ENCODE data around the gene TBC1D22A. TPM values are rescaled to one million over a fixed set of nuclear protein-coding genes. Genes with fewer than 3 reads are reported as not detected.

TBC1D22A gene
- total and polyA plus RNA-seq, 9 donors, result 12.5 to 25.6 (median 18.5) TPM

DNA sequence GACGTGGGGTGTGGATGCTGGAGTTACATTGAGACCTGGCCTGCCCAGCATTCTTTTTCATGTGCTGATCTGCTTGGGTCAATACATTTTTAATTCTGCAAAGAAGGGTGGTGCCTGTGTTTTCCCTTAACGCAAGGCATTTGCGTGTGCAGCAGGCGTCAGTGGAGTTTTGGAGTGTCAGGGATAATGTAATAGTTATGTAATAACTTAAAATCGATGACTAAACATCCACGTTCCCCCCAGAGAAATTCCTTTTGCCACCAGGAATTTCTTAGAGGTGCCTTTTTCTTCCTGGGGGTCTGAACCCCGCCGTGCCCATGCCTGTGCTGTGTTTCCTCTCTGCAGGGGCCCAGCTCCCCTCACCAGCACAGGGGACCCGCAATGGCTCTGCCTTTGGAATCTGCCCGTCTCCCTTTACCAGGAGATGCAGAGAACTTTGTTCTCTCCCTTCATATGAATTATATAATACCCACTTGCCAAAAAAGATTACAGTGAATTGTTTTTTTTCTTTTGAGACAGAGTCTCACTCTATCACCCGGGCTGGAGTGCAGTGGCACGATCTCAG lies 62.6 kb downstream of the TBC1D22A start:
- no peak for DNase-seq
- intact Hi-C loops (cut with DNase I), result no loop called here
- no peak overlapping the region for H3K27ac ChIP-seq
- TF ChIP-seq, protein P1, sequence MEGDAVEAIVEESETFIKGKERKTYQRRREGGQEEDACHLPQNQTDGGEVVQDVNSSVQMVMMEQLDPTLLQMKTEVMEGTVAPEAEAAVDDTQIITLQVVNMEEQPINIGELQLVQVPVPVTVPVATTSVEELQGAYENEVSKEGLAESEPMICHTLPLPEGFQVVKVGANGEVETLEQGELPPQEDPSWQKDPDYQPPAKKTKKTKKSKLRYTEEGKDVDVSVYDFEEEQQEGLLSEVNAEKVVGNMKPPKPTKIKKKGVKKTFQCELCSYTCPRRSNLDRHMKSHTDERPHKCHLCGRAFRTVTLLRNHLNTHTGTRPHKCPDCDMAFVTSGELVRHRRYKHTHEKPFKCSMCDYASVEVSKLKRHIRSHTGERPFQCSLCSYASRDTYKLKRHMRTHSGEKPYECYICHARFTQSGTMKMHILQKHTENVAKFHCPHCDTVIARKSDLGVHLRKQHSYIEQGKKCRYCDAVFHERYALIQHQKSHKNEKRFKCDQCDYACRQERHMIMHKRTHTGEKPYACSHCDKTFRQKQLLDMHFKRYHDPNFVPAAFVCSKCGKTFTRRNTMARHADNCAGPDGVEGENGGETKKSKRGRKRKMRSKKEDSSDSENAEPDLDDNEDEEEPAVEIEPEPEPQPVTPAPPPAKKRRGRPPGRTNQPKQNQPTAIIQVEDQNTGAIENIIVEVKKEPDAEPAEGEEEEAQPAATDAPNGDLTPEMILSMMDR (IDR thresholded peaks at IDR 0.05), result no peak
- TF ChIP-seq POLR2A (IDR thresholded peaks at IDR 0.05), result no peak
- no peak for TF ChIP-seq EP300 (IDR thresholded peaks at IDR 0.05)
- no peaks in the 10 kb centered on the region for H3K36me3 ChIP-seq
- H3K9me3 ChIP-seq, result no peaks in the 10 kb centered on the region
- no peaks in the 10 kb centered on the region for H3K27me3 ChIP-seq
- H3K4me1 ChIP-seq (ENCODE audit: insufficient read depth), result peaks cover 5% of the 10 kb centered on the region
- WGBS, 3 donors, result 89 to 91% (median 90%) methylated on average over 12 of the region's 12 CpGs
- no peak overlapping the region for H3K4me3 ChIP-seq

DNA sequence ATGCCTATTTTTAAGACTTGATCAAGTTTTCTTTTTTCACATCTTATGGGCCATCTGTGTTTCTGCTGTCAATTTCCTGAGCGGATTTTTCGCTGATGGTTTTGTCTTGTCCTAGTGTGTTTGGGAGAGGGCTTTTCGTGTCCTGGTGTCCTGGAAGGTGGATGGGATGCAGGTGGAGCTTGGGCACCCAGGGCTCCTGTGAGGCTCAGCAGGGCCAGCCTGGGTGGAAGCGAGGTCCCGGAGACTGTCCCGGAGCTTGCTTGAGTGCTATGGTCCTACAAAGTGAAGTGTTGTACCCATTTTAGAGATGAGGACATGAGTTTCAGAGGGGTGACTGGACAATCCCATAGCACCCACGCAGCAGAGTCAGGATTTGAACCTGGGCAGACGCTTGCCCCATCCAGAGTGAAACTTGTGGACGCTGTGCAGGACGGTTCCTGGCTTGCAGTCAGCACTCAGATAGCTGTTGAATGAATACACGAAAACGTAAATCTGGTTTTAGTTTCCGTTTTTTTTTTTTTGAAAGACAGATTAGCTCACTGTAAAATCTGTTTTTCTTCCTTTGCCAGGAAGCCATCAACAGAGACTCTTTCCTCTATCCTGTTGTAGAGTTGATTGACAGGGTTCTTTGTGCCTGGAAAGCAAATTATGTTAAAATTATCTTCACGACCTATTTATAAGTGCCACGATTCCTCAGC lies 64.1 kb downstream of the TBC1D22A start:
- Histone ChIP-seq H3K27ac (no peak overlapping the region), H3K4me1 (ENCODE audit: insufficient read depth) (peaks cover 6% of the 10 kb centered on the region), H3K4me3 (no peak overlapping the region), H3K27me3 (no peaks in the 10 kb centered on the region), H3K36me3 (no peaks in the 10 kb centered on the region), H3K9me3 (no peaks in the 10 kb centered on the region)
- intact Hi-C loops (cut with DNase I), result no loop called here
- DNase-seq, result no peak
- no peak for TF ChIP-seq POLR2A (IDR thresholded peaks at IDR 0.05)
- no peak for TF ChIP-seq EP300 (IDR thresholded peaks at IDR 0.05)
- TF ChIP-seq, protein P1 (IDR thresholded peaks at IDR 0.05), result no peak
- 94 to 96% (median 94%) methylated on average over 15 of the region's 15 CpGs for WGBS, 3 donors

DNA sequence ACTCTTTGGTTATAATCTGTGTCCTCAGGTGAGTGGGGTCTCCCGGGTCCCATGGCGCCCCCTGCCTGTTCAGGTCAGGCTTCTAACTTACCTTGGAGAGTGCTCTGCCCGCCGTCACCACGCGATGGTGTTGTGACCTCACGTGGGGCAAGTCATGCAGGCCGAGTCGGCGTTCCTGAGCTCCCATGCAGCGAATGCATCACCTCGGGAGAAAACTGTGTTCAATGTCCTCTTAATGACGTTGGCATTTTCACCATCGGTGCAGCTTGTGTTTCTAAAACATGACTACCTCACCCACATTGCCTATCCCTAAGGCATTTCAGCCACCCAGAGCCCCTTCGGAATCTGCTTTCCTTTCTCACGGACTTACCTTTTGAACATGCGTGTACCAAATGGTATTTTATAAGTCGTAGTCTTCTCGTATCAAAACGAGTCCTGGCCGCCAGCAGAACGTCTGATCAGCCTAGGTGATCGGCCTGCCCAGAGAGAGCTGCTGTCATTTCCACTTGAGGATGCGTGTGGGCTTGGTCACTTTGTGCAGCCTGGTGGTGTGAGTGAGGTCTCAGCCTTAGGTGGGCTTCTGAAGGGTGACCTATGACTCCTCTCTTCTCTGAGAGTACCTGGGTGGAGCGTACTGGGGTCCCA lies 64.8 kb downstream of the TBC1D22A start:
- H3K36me3 ChIP-seq, result no peaks in the 10 kb centered on the region
- intact Hi-C loops (cut with DNase I), result no loop called here
- H3K4me3 ChIP-seq, result no peak overlapping the region
- no peak for DNase-seq
- H3K27me3 ChIP-seq, result no peaks in the 10 kb centered on the region
- H3K9me3 ChIP-seq, result no peaks in the 10 kb centered on the region
- TF ChIP-seq, protein P1 (IDR thresholded peaks at IDR 0.05), result no peak
- TF ChIP-seq EP300 (IDR thresholded peaks at IDR 0.05) (no peak), POLR2A (IDR thresholded peaks at IDR 0.05) (no peak)
- peaks cover 6% of the 10 kb centered on the region for H3K4me1 ChIP-seq (ENCODE audit: insufficient read depth)
- WGBS, 3 donors, result 92 to 93% (median 93%) methylated on average over 25 of the region's 25 CpGs
- no peak overlapping the region for H3K27ac ChIP-seq

DNA sequence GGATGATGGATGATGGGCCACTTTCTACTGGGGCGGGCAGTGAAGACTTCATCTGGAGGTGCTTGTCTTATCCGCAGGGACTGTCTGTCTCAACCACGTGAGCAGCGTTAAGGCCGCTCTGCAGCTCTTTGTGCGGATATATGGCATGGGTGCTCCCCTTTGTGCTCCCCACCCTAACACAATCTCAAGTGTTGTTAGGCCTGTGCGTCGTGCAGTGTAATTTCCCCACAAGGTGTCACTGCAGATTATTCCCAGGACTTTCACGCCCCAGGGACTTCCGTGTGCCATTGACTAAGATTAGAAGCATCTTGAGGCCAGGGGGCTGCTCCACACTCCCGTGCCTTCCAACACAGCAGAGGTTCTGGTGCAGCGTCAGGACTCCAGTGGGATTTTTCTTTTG lies 65.3 kb downstream of the TBC1D22A start:
- no peak overlapping the region for H3K27ac ChIP-seq
- no peaks in the 10 kb centered on the region for H3K9me3 ChIP-seq
- WGBS, 3 donors, result 93 to 97% (median 97%) methylated on average over 12 of the region's 12 CpGs
- DNase-seq, result no peak
- TF ChIP-seq POLR2A (IDR thresholded peaks at IDR 0.05) (no peak), EP300 (IDR thresholded peaks at IDR 0.05) (no peak)
- TF ChIP-seq, protein P1 (IDR thresholded peaks at IDR 0.05), result no peak
- H3K4me3 ChIP-seq, result no peak overlapping the region
- no peaks in the 10 kb centered on the region for H3K36me3 ChIP-seq
- H3K27me3 ChIP-seq, result no peaks in the 10 kb centered on the region
- H3K4me1 ChIP-seq (ENCODE audit: insufficient read depth), result peaks cover 6% of the 10 kb centered on the region
- intact Hi-C loops (cut with DNase I), result no loop called here

Measured in ovary (tissue), 9 donors.